ENCODE measurements around the gene SHISA6. TPM values are rescaled to one million over a fixed set of nuclear protein-coding genes. Genes with fewer than 3 reads are reported as not detected.

SHISA6 gene
- total RNA-seq, 1 donor from 2014 or later, result not detected

DNA sequence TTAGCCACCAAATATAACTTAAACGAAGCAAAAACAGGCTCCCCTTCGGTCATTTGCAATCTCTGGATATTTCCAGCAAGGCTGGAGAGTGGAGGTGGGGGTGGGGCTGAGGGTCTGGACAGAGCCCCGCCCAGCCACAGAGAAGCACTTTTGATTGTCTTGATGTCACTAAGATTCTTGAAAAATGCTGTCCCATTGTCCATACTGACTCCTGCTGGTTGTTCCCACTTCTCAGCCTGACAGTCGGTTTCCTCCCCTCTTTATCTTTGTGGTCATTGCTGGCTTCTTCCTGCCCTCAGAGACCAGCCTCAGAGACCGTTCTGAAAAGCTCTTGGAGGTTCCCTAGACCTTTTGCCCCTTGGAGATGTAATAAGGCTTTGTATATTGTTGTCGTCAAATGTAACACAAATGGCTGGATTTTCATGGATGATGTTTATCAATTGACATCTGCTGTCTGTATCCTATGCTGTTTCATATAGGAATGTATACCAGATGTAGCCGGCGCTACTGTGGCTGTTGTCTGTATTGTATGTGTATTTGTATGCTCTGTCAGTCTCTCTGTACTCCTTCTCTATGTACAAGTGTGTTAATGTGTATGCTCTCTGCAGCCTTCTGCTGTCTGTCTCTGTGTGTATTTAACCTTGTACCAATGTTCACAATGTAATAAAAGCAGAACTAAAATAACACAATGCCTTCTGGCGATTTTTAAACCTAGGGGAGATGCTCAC lies 262.5 kb downstream of the SHISA6 start:
- DNase-seq (ENCODE audit: low spot score), result no peak
- Mint-ChIP-seq H3K4me3 (no peak overlapping the region), H3K27ac (no peak overlapping the region), H3K27me3 (ENCODE audit: insufficient read depth) (no peaks in the 10 kb centered on the region), H3K4me1 (ENCODE audit: low read depth) (no peaks in the 10 kb centered on the region), H3K36me3 (ENCODE audit: low read depth) (no peaks in the 10 kb centered on the region), H3K9me3 (peaks cover 16% of the 10 kb centered on the region)
- intact Hi-C loops (cut with micrococcal nuclease), result no loop called here

DNA sequence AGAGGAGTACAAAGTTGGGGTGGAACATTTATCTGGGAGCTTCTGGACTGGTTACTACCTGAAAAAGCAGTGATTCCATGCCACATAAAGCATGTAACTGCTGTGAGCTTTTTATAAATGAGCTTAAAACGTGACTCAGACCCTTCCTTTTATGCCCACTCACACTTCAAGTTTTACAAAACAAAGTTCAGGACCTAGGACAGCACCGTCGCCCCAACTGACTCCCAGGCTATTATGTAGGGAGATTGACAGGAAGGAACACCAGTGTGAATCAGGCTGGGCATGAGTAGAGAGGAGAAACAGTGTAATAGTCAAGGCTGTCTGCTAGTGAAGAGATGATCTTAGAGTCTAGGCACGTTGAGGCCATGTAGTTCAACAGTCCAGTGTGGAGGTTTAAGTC lies 265.6 kb downstream of the SHISA6 start:
- intact Hi-C loops (cut with micrococcal nuclease), result no loop called here
- Mint-ChIP-seq H3K27ac (no peak overlapping the region), H3K36me3 (ENCODE audit: low read depth) (no peaks in the 10 kb centered on the region), H3K9me3 (peaks cover 21% of the 10 kb centered on the region), H3K4me3 (no peak overlapping the region), H3K27me3 (ENCODE audit: insufficient read depth) (no peaks in the 10 kb centered on the region), H3K4me1 (ENCODE audit: low read depth) (no peaks in the 10 kb centered on the region)
- no peak for DNase-seq (ENCODE audit: low spot score)

DNA sequence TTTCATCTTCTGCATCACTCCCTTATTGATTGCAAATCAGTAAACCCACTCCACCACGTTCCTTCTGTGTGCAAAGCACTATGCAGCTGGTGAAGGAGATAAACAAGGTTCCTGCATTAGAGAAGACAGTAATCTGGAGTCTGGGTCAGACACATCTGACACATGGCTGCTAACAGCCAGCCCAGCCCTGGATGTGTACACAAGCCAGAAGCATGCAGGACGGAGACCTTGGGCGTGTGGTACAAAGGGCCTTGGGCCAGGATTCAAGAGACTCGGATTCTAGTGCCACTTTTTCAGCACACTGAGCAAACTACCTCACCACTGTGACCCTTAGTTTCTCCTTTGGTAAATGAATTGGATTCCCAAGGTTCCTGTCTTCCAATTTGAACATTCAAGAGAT lies 270.7 kb downstream of the SHISA6 start:
- DNase-seq (ENCODE audit: low spot score), result no peak
- Mint-ChIP-seq H3K27ac (no peak overlapping the region), H3K27me3 (ENCODE audit: insufficient read depth) (no peaks in the 10 kb centered on the region), H3K4me3 (no peak overlapping the region), H3K36me3 (ENCODE audit: low read depth) (no peaks in the 10 kb centered on the region), H3K9me3 (peaks cover 15% of the 10 kb centered on the region), H3K4me1 (ENCODE audit: low read depth) (no peaks in the 10 kb centered on the region)
- intact Hi-C loops (cut with micrococcal nuclease), result no loop called here

DNA sequence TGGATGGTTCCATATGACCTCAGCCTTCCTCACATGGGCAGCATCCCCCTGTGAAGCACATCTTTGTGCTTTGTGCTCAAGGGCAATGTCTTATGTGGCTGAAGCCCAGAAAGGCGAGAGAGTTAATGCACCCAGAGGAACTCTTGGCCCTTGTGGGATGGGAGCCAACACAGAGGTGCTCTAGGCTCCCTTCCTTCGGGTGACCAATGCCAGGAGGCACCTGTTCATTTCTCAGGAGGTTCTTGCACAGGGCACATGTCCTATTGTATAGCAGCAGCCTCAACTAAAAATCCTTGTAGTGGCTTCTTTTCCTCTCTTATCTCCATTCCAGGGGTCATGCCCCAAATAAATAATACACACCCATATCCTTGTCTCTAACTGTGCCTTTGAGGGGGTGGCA lies 273.6 kb downstream of the SHISA6 start:
- Mint-ChIP-seq H3K36me3 (ENCODE audit: low read depth) (no peaks in the 10 kb centered on the region), H3K27ac (no peak overlapping the region), H3K4me3 (no peak overlapping the region), H3K27me3 (ENCODE audit: insufficient read depth) (no peaks in the 10 kb centered on the region), H3K4me1 (ENCODE audit: low read depth) (no peaks in the 10 kb centered on the region), H3K9me3 (peaks cover 6% of the 10 kb centered on the region)
- intact Hi-C loops (cut with micrococcal nuclease), result no loop called here
- DNase-seq (ENCODE audit: low spot score), result no peak

DNA sequence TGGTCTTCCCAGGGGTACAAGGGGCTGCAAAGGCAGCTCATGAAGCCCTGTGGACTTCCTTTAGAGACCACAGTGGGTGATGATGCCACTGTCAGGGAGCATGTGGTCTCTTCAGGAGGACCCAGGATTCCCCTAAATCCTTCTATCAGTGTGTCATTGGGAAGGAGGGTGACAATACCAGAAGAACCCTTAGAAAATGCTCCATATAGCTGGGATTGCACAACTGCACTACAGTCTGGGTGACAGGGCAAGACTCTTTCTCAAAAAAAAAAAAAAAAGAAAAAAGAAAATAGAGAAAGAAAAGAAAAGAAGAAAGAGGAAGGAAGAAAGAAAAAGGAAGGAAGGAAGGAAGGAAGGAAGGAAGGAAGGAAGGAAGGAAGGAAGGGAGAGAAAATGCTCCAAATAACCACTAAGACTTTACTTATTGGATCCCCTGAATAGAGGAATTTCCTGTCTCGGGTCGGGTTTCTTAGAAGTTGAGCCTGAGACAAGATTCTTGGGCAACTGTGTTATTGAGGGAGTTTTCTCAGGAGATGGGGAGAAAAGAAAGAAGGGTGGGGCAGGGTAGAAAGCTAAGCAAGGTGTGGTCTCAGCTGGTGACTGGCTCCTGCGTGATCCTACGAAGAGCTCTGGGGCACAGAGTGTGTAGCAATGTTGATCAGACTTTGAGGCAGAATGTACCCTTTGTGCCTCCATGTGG lies 274.1 kb downstream of the SHISA6 start:
- no peak for DNase-seq (ENCODE audit: low spot score)
- Mint-ChIP-seq H3K4me3 (no peak overlapping the region), H3K9me3 (peaks cover under 1% of the 10 kb centered on the region), H3K36me3 (ENCODE audit: low read depth) (no peaks in the 10 kb centered on the region), H3K27ac (no peak overlapping the region), H3K4me1 (ENCODE audit: low read depth) (no peaks in the 10 kb centered on the region), H3K27me3 (ENCODE audit: insufficient read depth) (no peaks in the 10 kb centered on the region)
- intact Hi-C loops (cut with micrococcal nuclease), result no loop called here

DNA sequence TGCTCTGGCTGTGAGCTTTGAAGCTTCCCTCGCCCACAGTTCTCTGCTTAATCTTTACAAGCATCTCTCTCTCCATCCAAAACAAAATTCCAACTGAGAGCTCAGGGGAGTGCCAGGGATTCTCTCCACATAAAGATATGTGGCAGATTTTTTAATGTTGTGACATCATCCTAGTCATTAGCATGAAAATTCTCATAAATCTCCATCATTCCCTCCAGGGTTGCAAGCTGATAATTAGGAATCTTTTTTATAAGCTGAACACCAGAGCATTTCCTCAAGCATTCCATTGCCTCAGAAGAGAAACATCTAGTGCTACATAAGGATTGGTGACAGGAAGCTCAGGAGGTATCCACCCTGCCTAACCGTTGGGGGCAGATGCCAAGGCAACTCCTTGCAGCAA lies 274.9 kb downstream of the SHISA6 start:
- Mint-ChIP-seq H3K36me3 (ENCODE audit: low read depth) (no peaks in the 10 kb centered on the region), H3K4me1 (ENCODE audit: low read depth) (no peaks in the 10 kb centered on the region), H3K27ac (no peak overlapping the region), H3K4me3 (no peak overlapping the region), H3K27me3 (ENCODE audit: insufficient read depth) (no peaks in the 10 kb centered on the region), H3K9me3 (no peaks in the 10 kb centered on the region)
- intact Hi-C loops (cut with micrococcal nuclease), result no loop called here
- DNase-seq (ENCODE audit: low spot score), result no peak

DNA sequence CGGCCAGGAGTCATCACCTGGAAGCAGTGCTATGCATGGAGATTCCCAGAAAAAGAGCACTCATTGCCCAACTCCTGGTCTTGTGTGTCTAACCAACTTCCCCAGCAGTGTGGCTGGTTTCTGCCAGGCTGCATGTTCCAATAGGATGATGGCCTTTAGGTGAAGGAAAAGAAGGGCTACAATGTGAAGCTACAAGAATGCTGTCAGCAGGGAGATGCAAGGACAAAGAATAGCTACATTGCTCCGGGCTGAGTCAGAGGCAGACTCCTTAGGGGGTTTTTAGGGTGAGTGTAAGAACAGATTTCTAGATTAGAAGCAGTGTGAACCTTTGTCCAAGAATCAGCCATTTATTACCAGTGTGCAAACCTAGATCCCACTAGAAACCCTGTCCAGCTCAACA lies 294.2 kb downstream of the SHISA6 start:
- H3K27ac Mint-ChIP-seq, result no peak overlapping the region
- intact Hi-C loops (cut with micrococcal nuclease), result no loop called here
- peaks cover 32% of the 10 kb centered on the region for H3K9me3 Mint-ChIP-seq
- no peaks in the 10 kb centered on the region for H3K4me1 Mint-ChIP-seq (ENCODE audit: low read depth)
- no peak for DNase-seq (ENCODE audit: low spot score)
- no peaks in the 10 kb centered on the region for H3K36me3 Mint-ChIP-seq (ENCODE audit: low read depth)
- H3K27me3 Mint-ChIP-seq (ENCODE audit: insufficient read depth), result no peaks in the 10 kb centered on the region
- H3K4me3 Mint-ChIP-seq, result no peak overlapping the region

DNA sequence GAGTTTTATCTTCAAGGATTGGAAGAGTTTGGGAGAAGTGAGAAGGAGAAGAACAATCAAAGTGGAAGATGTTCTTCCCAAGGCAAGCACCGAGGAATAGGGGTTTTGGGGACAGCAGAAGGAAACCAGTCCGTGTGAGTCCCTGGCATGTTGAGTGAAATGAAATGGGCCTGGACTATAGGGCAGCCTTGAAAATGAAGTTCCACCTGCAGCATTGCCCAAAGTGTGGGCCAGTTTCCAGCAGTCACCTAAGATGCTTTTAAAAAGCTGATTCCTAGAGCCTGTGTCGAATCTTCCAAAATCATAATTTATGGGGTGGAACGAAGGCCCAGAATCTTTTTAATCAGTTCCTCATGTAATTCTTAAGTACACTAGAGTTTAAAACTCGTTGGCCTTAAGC lies 297.4 kb downstream of the SHISA6 start:
- intact Hi-C loops (cut with micrococcal nuclease), result no loop called here
- Mint-ChIP-seq H3K27ac (no peak overlapping the region), H3K4me3 (no peak overlapping the region), H3K4me1 (ENCODE audit: low read depth) (no peaks in the 10 kb centered on the region), H3K9me3 (peaks cover 38% of the 10 kb centered on the region), H3K36me3 (ENCODE audit: low read depth) (no peaks in the 10 kb centered on the region), H3K27me3 (ENCODE audit: insufficient read depth) (no peaks in the 10 kb centered on the region)
- DNase-seq (ENCODE audit: low spot score), result no peak

DNA sequence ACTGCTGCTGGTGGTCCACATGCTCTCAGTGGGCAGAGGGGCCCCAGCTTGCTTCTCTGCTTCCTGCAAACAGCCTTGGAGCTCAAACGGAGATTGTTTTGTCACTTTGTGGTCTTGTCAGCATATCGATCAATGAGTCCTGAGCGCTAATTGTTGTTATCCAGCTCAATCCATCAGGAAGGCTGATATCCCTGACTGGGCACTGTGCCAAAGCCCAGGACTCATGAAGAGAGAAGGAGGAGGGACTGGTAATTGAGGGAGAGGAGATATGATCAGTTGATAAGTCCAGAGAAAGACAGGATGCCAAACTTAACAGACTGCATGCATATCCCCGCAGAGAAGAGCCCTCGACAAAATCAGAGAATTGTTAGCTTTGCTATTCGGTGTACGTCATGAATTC lies 298.6 kb downstream of the SHISA6 start:
- intact Hi-C loops (cut with micrococcal nuclease), result no loop called here
- Mint-ChIP-seq H3K36me3 (ENCODE audit: low read depth) (no peaks in the 10 kb centered on the region), H3K27me3 (ENCODE audit: insufficient read depth) (no peaks in the 10 kb centered on the region)

DNA sequence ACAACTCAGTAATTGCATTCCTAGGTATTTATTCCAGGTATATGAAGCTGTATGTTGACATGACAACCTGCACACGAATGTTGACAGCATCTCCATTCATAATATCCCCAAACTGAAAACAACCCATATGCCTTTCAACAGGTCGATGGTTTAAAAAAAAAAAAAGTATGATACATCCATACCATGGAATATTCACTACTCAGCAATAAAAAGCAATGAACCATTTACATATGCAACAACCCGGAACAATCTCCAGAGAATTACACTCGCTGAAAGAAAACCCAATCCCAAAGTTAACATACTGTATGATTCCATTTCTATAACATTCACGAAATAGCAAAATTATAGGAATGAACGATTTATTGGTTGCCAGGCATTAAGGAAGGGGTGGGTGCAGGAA lies 304.0 kb downstream of the SHISA6 start:
- DNase-seq (ENCODE audit: low spot score), result no peak
- H3K4me1 Mint-ChIP-seq (ENCODE audit: low read depth), result no peaks in the 10 kb centered on the region
- no peak overlapping the region for H3K27ac Mint-ChIP-seq
- intact Hi-C loops (cut with micrococcal nuclease), result no loop called here
- H3K9me3 Mint-ChIP-seq, result peaks cover 18% of the 10 kb centered on the region
- H3K27me3 Mint-ChIP-seq (ENCODE audit: insufficient read depth), result no peaks in the 10 kb centered on the region
- H3K4me3 Mint-ChIP-seq, result no peak overlapping the region
- H3K36me3 Mint-ChIP-seq (ENCODE audit: low read depth), result no peaks in the 10 kb centered on the region

More for the DNA sequence above, 298.6 kb downstream of the SHISA6 start:
- no peaks in the 10 kb centered on the region for H3K4me1 Mint-ChIP-seq (ENCODE audit: low read depth)
- no peak overlapping the region for H3K27ac Mint-ChIP-seq
- peaks cover 33% of the 10 kb centered on the region for H3K9me3 Mint-ChIP-seq
- no peak overlapping the region for H3K4me3 Mint-ChIP-seq
- no peak for DNase-seq (ENCODE audit: low spot score)

DNA sequence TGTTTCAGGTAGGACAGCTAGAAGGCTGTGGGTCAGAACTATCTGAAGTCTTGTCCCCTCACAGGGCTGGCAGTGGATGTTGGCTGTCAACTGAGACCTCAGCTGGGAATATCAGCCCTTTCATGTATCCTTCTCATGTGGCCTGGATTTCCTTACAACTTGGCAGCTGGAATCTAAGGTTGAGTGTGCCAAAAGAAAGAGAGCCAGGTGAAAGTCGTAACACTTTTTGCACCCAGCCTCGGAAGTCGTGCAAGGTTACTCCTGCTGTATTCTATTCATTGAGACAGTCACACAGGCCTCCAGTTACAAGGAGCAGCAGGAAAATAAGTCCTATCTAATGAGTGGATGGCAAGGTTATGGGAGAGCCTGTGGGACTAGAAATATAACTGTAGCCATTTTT lies 304.7 kb downstream of the SHISA6 start:
- Mint-ChIP-seq H3K9me3 (peaks cover 16% of the 10 kb centered on the region), H3K36me3 (ENCODE audit: low read depth) (no peaks in the 10 kb centered on the region), H3K4me3 (no peak overlapping the region), H3K27ac (no peak overlapping the region), H3K4me1 (ENCODE audit: low read depth) (no peaks in the 10 kb centered on the region), H3K27me3 (ENCODE audit: insufficient read depth) (no peaks in the 10 kb centered on the region)
- DNase-seq (ENCODE audit: low spot score), result no peak
- intact Hi-C loops (cut with micrococcal nuclease), result no loop called here

DNA sequence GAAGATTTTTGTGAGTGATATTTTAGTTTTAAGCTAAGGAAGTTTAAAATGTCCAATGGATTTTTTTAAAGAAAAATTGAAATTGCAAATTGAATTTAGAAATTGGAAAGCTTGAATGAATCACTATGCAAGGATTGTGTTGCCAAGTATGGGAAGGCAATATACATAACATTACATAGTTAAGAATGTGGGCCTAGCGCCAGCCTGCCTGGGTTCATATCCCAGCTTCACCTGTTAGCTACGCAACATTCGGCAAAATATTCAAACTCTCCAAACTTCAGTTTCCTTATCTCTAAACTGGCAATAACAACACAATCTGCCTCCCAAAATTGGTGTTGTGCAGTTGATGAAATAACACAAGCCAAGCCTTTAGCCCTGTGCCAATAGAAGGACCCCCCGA lies 306.8 kb downstream of the SHISA6 start:
- intact Hi-C loops (cut with micrococcal nuclease), result no loop called here
- no peaks in the 10 kb centered on the region for H3K27me3 Mint-ChIP-seq (ENCODE audit: insufficient read depth)
- H3K4me1 Mint-ChIP-seq (ENCODE audit: low read depth), result no peaks in the 10 kb centered on the region
- peaks cover 12% of the 10 kb centered on the region for H3K9me3 Mint-ChIP-seq
- DNase-seq (ENCODE audit: low spot score), result no peak
- no peaks in the 10 kb centered on the region for H3K36me3 Mint-ChIP-seq (ENCODE audit: low read depth)
- H3K4me3 Mint-ChIP-seq, result no peak overlapping the region
- H3K27ac Mint-ChIP-seq, result no peak overlapping the region

DNA sequence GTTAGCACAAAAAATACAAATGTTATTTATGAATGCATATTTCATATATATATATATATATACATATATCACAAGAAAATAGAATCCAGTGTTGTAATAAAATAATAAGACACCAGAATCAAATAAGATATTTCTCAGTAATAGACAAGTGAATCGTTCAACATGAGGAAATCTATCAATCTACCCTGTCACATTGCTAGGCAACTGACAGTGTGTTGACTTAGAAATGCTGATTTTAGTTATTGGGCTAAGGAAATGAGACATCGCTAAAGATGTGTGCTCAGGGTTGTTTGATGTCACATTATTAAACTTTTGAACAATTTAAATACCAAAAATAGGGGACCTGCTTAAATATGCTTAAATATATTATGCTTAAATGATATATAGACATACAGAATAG lies 307.4 kb downstream of the SHISA6 start:
- Mint-ChIP-seq H3K27ac (no peak overlapping the region), H3K9me3 (peaks cover 12% of the 10 kb centered on the region), H3K27me3 (ENCODE audit: insufficient read depth) (no peaks in the 10 kb centered on the region), H3K36me3 (ENCODE audit: low read depth) (no peaks in the 10 kb centered on the region), H3K4me1 (ENCODE audit: low read depth) (no peaks in the 10 kb centered on the region), H3K4me3 (no peak overlapping the region)
- DNase-seq (ENCODE audit: low spot score), result no peak
- intact Hi-C loops (cut with micrococcal nuclease), result no loop called here

All from activated T-helper 1 cell treated with anti-CD3 and anti-CD28 coated beads, Interleukin-12 subunit alpha, Interleukin-12 subunit beta, Interleukin-2, Interleukin-4 antibody, amounts not matched to agents 30 ng/mL and 10 ng/mL and 1 ng/mL, durations not matched to agents 14 hours and 24 hours and 36 hours (primary cell).